Fibroblast of lung (primary cell): ENCODE results near the gene TMTC4. TPM values are rescaled to one million over a fixed set of nuclear protein-coding genes. Genes with fewer than 3 reads are reported as not detected.

Experiments used
- DNase-seq, 2 donors: peaks; one replicate each; pipeline versions ENCODE4 v3.0.0 to v3.0.0-alpha.2; 2010; ENCODE audit warnings: low read depth in 2 of 2
- H2AFZ ChIP-seq: 2 replicates; pipeline ENCODE4 v1.5.1; 2012; ENCODE audit warnings: low read length, control low read depth, inconsistent platforms
- H3K27ac ChIP-seq: 2 replicates; pipeline ENCODE4 v1.5.1; 2011; ENCODE audit warnings: low read length, control low read depth; ENCODE audit not compliant: insufficient read depth
- H3K27me3 ChIP-seq: 2 replicates; pipeline ENCODE4 v1.5.1; 2011; ENCODE audit warnings: mild to moderate bottlenecking, low read length; ENCODE audit not compliant: control insufficient read depth, insufficient read depth
- H3K36me3 ChIP-seq: 2 replicates; pipeline ENCODE4 v1.5.1; 2011; ENCODE audit warnings: low read length; ENCODE audit not compliant: control insufficient read depth, insufficient read depth
- H3K4me1 ChIP-seq: 2 replicates; pipeline ENCODE4 v1.5.1; 2011; ENCODE audit warnings: low read length; ENCODE audit not compliant: control insufficient read depth, insufficient read depth; ENCODE audit errors: extremely low read depth
- H3K4me2 ChIP-seq: 2 replicates; pipeline ENCODE4 v1.5.1; 2011; ENCODE audit warnings: low read length, control low read depth; ENCODE audit not compliant: insufficient read depth; ENCODE audit errors: extremely low read depth
- H3K4me3 ChIP-seq, 4 experiments: fragments of 200-600 bp in 1 of 4; sonication (generic) in 1 of 4; replicated peaks in 1 of 4; 2 replicates each; pipeline ENCODE4 v1.5.1; 2011 to 2016; ENCODE audit warnings: low read length in 4 of 4, low read depth in 3 of 4, mild to moderate bottlenecking in 3 of 4, control low read depth in 2 of 4, inconsistent platforms in 1 of 4, mixed read lengths in 1 of 4; ENCODE audit not compliant: insufficient read depth in 1 of 4; ENCODE audit errors: control extremely low read depth in 1 of 4
- H3K79me2 ChIP-seq: 2 replicates; pipeline ENCODE4 v1.5.1; 2012; ENCODE audit warnings: mild to moderate bottlenecking, low read length, inconsistent platforms; ENCODE audit not compliant: control insufficient read depth, insufficient read depth
- H3K9ac ChIP-seq: 2 replicates; pipeline ENCODE4 v1.5.1; 2011; ENCODE audit warnings: mild to moderate bottlenecking, low read length, control low read depth; ENCODE audit not compliant: insufficient read depth
- H3K9me3 ChIP-seq: 2 replicates; pipeline ENCODE4 v1.5.1; 2012; ENCODE audit warnings: low read depth, low read length; ENCODE audit not compliant: control insufficient read depth, insufficient read depth
- H4K20me1 ChIP-seq: 2 replicates; pipeline ENCODE4 v1.5.1; 2011; ENCODE audit warnings: low read length; ENCODE audit not compliant: control insufficient read depth, insufficient read depth; ENCODE audit errors: extremely low read depth
- EZH2 ChIP-seq: IDR thresholded peaks from 2 replicates; pipeline ENCODE4 v1.5.1; 2012; ENCODE audit warnings: low read length, control low read depth, mild to moderate bottlenecking; ENCODE audit errors: missing control alignments
- polyA plus RNA-seq, 2 donors: library from polyadenylated mRNA; depleted of rRNA in 1 of 2; stranded (reverse) in 1 of 2; unstranded in 1 of 2; fragments of >200 nt; gene quantifications; 2 replicates each; pipeline ENCODE4 v1.2.1, GENCODE V29; 2011 to 2012; ENCODE audit warnings: missing spikeins in 1 of 2
- total RNA-seq: library from RNA; depleted of rRNA; stranded (reverse); fragments of >200 nt; gene quantifications from 2 replicates; pipeline ENCODE4 v1.2.1, GENCODE V29; 2014
- TF ChIP-seq, protein P1 (sequence below), 2 donors: IDR thresholded peaks in 1 of 2; conservative IDR thresholded peaks in 1 of 2; 1 replicate in 1 of 2; 2 replicates in 1 of 2; pipeline ENCODE4 v1.5.1; 2011 to 2012; ENCODE audit warnings: low read length in 2 of 2, control low read depth in 1 of 2, inconsistent platforms in 1 of 2, low read depth in 1 of 2, mild to moderate bottlenecking in 1 of 2

TMTC4 gene
- total and polyA plus RNA-seq, 2 donors (not counting 1 experiment from before 2014, with no cell fraction given) = 5.5 to 19.5 TPM

DNA sequence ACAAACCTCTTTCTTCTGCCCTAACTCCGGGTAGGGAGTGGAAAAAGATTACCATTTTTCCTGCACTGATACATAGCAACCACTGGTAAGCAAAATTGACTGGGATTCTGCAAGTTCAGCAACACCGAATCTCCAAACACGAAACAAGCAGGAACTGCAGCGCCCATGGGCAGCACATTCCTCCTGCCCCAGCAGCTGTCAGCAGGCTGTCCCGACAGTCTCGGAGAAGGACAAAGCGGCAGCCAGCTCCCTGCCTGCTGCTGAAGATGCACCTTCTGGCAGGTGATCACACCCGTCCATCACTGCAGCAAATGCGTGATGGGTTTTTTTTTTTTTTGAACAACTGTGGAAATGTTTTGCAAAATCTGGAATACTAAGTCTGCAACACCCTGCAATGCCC is 6.7 kb downstream of the TMTC4 start:
- H4K20me1 ChIP-seq = no peaks in the 10 kb centered on the region
- no peaks in the 10 kb centered on the region for H3K9me3 ChIP-seq

DNA sequence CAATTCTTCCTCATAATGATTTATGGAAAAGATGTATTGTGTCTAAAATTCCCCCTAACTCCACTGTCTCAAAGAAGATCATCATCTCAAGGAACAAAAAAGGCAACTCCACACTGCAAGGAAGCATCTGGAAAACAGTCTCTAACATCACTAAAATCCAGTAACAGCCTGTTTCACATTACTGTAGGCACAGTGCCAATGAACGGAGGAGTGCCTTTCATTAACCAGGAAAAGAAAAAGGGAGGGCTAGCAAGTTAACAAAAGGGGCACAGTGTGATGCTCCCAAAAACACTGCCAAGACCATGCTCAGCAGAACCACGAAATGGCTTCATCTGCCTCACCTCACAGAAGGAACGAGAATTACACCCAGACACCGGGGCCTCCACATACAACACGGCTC is 8.5 kb downstream of the TMTC4 start:
- Histone ChIP-seq H3K4me3 (no peak overlapping the region), H2AFZ (no peak overlapping the region), H3K27ac (no peak overlapping the region), H3K36me3 (peaks cover 2% of the 10 kb centered on the region), H3K4me1 (no peaks in the 10 kb centered on the region), H3K9ac (no peak overlapping the region), H3K79me2 (no peaks in the 10 kb centered on the region), H4K20me1 (no peaks in the 10 kb centered on the region), H3K9me3 (no peaks in the 10 kb centered on the region), H3K27me3 (no peaks in the 10 kb centered on the region), H3K4me2 (no peak overlapping the region)
- DNase-seq = peak in 1 of 2 donors; percentile 9
- TF ChIP-seq, protein P1, sequence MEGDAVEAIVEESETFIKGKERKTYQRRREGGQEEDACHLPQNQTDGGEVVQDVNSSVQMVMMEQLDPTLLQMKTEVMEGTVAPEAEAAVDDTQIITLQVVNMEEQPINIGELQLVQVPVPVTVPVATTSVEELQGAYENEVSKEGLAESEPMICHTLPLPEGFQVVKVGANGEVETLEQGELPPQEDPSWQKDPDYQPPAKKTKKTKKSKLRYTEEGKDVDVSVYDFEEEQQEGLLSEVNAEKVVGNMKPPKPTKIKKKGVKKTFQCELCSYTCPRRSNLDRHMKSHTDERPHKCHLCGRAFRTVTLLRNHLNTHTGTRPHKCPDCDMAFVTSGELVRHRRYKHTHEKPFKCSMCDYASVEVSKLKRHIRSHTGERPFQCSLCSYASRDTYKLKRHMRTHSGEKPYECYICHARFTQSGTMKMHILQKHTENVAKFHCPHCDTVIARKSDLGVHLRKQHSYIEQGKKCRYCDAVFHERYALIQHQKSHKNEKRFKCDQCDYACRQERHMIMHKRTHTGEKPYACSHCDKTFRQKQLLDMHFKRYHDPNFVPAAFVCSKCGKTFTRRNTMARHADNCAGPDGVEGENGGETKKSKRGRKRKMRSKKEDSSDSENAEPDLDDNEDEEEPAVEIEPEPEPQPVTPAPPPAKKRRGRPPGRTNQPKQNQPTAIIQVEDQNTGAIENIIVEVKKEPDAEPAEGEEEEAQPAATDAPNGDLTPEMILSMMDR (conservative IDR thresholded peaks at IDR 0.05 in 1 of 2, IDR thresholded peaks at IDR 0.05 in 1 of 2; ENCODE audit: low read depth in 1 of 2, low read length in 2 of 2) = no peak
- no peak for TF ChIP-seq EZH2

More for the DNA sequence above, 6.7 kb downstream of the TMTC4 start:
- no peak for DNase-seq
- H3K27me3 ChIP-seq = no peaks in the 10 kb centered on the region
- H3K4me2 ChIP-seq = no peak overlapping the region
- no peak overlapping the region for H2AFZ ChIP-seq
- H3K9ac ChIP-seq = no peak overlapping the region
- peaks cover 2% of the 10 kb centered on the region for H3K36me3 ChIP-seq
- no peaks in the 10 kb centered on the region for H3K79me2 ChIP-seq
- TF ChIP-seq EZH2 = no peak
- TF ChIP-seq, protein P1 (conservative IDR thresholded peaks at IDR 0.05 in 1 of 2, IDR thresholded peaks at IDR 0.05 in 1 of 2; ENCODE audit: low read depth in 1 of 2, low read length in 2 of 2) = no peak
- H3K27ac ChIP-seq = no peak overlapping the region
- H3K4me1 ChIP-seq = no peaks in the 10 kb centered on the region
- H3K4me3 ChIP-seq = no peak overlapping the region

DNA sequence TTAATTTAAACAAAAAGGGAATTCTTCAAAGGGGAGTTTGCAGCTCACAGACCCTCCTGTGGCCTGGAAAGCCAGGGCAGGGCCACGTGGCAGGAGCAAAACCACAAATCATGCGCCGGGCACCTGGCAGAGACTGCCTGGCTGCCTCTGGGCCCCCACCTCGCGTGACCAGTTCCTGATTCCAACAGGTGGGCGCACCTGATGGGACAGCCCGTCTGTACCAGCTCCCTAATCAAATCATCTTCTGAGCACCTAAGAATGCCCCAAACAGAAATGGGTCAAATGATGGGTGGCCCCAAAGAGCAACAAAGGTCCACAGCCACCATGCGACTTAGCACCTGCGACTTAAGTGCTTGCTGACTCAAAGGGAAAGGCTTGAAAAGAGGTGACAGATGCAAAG is 9.2 kb downstream of the TMTC4 start:
- H3K36me3 ChIP-seq = peaks cover 2% of the 10 kb centered on the region
- H3K4me3 ChIP-seq = no peak overlapping the region
- H3K27ac ChIP-seq = no peak overlapping the region
- DNase-seq = no peak
- H3K27me3 ChIP-seq = no peaks in the 10 kb centered on the region
- H3K9ac ChIP-seq = no peak overlapping the region
- no peaks in the 10 kb centered on the region for H3K4me1 ChIP-seq
- H3K9me3 ChIP-seq = no peaks in the 10 kb centered on the region
- no peak overlapping the region for H3K4me2 ChIP-seq
- no peak overlapping the region for H2AFZ ChIP-seq
- no peaks in the 10 kb centered on the region for H4K20me1 ChIP-seq
- H3K79me2 ChIP-seq = no peaks in the 10 kb centered on the region
- TF ChIP-seq, protein P1 (conservative IDR thresholded peaks at IDR 0.05 in 1 of 2, IDR thresholded peaks at IDR 0.05 in 1 of 2; ENCODE audit: low read depth in 1 of 2, low read length in 2 of 2) = no peak
- TF ChIP-seq EZH2 = no peak
